NCI-H2107 treated with DMSO at 0.1 percent for 48 hours (cell line): ENCODE measurements around the gene SAMD4B.
A peak's percentile ranks its signal among the peaks of the same experiment; 100 is the strongest.

Experiments used
- DNase-seq: peaks from one replicate; lab custom pipeline; 2025; ENCODE audit not compliant: unreplicated experiment; lab: John Stamatoyannopoulos, UW

The SAMD4B gene

DNA sequence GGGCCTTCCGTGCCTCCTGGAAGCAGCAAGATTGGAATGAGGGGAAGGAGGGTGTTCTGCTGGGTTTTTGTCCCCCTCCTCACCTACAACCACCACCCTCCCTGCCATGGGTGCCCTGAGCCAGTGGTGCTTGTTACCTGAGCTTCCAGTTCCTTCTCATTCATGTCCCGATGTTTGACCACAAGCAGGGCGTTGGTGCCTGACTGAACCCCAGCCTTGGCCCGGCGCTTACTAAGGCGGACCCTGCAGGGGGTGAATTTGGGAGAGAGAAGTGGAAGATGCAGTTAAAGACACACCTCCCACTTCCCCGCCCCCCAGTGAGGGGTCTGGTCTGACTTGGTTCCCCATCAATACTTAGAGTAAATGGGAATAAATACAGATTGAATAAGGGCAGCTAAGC, 44.3 kb downstream of the SAMD4B start:
- no peak for DNase-seq

DNA sequence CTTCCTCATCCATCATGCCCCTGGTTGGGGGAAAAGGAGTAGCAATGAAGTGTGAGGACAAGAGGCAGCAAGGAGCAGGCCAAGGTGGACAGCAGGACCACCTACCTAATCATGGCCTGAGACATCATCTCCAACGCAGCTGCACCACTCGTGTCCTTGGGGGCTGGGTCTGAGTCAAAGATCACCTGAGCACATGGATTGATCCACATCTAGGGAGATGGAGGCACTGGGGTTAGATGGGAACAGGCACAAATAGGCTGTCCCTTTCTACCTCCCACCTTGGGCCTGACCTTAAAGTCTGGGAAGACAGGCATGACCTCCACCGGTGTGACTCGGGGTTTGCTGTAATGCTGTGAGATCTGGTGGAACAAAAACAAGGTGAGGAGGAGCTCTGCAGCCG, 46.4 kb downstream of the SAMD4B start:
- no peak for DNase-seq

DNA sequence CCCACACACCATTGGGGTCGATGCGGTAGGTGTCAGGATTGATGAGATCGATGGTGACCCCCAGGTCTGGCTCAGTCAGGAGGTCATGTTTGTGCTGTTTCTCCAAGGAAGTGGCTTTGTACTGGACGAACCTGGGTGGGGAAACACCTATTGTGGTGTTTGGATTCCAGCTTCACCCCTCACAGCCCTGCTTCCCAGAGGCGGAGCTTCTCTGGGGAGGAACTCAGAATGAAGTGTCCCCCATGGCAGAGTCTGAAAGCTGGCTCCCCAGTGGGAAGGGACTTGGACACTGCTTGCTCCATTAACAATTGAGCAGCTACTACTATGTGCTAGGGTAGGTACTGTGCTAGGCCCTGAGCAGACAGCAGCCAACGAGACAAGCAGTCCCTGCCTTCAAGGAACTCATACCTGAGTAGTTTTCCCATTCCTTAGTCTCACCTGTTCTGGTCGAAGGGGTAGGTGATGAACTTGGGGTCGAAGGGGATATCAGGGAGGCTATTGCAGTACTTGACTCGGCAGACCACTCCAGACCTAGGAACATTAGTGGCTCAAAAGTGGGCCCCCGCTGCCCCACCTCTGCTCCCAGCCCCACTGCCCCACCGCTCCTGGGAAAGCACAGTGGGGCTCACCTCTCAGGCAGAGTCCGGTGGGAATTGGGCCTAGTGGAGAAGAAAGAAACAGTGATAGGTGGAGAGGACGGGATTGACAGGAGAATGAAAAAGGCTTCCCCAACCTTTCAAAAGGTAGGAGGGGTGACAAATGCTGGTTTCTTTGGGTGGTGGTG, 47.6 kb downstream of the SAMD4B start:
- no peak for DNase-seq

DNA sequence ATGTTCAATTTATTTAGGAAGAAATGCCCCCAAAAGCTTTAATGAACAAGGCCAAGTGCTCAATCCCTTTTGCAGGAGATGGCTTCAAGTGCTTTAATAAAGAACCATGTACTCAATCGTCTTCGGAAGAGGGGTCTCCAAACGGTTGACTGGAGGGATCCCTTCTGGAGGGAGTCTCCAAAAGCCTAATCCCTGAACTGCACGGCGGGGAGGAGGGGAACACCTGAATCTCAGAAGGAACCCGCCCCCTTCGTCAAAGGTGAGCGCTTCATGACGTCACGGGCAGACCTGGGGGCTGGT, 48.2 kb downstream of the SAMD4B start:
- no peak for DNase-seq

DNA sequence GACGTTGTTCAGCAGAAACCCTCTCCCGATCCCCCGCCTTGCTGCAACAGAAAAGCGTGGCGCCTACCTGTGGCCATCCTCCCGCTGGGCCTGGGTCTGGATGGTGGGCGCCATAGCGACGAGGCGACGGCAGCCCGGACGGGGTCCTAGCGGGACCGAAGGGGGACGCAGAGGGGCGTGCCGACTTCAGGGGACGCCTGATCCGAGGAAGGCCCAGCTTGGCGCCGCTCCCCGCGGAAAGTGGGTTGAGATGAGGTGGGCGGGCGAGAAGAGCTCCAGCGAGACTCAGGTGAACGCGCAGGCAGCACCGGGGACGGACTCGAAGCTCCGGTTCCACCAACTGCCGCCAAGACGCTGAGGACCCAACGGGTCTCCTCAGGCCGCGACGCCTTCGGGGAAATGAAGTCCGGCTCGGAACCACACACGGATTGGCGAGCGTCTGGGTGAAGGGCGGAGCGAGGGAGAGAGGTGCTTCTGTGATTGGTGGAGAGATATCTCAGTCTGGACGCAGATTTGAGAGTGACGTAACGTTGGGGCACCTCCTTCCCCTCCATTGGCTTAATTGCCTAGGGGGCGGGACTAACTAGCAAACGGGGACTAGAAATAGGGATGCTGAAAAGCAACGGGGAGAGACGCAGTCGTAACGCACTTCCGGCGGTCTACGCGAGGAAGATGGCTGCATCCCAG, 48.7 kb downstream of the SAMD4B start, which contains the start of the genes MED29 and PAF1:
MED29 (plus strand) TSS at position 628 of the 687 bp plus-strand sequence; CDS start at position 673, 45 bp downstream.
PAF1 (minus strand) TSS at position 356 of the 687 bp plus-strand sequence; CDS start at position 114, 242 bp downstream.
- peak; percentile 99 for DNase-seq

DNA sequence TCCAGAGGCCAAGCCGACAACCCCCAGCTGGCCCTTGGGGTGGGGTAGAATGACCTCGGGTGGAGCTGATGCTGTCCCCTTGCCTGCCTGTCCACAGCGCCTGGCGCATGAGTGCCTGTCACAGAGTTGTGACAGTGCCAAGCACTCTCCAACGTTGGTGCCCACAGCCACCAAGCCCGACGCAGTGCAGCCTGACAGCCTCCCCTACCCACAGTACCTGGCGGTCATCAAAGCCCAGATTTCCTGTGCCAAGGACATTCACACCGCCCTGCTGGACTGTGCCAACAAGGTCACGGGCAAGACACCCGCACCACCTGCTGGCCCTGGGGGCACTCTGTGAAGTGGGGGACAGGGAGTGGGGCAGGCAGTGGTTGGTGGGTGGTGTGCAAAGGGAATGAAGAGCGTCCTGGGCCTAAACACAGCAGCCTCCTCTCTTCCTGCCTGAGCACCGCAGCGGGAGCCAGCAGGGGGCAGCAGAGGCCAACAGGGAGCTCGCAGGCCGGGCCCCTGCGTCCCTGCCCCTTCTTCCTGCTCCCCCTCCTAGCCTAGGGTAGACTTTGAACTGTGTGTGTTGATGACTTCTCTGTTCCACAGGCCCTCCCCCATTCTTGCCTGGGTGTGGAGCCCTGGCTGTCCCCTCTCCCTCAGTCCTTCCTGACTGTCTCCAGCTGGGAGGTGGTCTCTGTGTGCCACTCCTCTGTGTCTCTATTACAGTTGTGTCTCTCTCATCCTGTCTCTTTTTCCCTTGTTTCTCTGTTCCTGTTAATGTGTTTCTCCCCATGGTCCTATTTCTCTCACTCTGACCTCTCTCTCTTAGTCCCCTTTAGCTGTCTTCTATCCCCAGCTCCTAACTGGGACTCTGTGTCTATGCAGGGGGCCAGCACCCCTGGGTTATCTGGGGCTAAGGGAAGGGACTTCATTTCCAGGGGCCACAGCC, 55.4 kb downstream of the SAMD4B start:
- DNase-seq, result peak; percentile 22

DNA sequence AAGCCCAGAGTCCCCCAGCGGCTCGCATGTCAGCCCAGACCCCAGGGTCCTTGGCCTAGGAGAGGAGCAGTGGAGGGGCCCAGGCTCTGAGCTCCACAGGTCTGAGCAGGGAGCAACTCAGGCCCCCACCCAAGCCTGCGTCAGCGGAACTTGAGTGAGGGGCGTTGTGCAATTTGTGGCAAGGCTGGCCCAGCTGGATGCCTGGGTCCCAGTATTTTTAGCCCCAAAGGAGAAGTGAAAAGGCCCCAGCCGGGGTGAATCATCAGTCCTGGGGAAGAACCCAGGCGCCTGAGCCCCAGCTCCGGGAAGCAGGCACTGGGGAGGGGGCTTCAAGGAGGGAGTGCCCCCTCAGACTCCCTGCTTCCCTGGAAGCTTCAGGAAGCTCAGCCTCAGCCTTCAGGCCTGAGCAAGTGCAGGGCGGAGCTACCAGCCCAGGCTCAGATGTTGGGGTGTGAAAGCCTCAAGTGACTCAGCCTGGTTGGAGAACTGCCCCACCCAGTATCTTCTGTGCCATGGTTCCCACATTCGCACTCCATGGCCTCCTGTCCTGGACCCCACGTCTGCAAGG, 56.2 kb downstream of the SAMD4B start:
- DNase-seq, result no peak

DNA sequence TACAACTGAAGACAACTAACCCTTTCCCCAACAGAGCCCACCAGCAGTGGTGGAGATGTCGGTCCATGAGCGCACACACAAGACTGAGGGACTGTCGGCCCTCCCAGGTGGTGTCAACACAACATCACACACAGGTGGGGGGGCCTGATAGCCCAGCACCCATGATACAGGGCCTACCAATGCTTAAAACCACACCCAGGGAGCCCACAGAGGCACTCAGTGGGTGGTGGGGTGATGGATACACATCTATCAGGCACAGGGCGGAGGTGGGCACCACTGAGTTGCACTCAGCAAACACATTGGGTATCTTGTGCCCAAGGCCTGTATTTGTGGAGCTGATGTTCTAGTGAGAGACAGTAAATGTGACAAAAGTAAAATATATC, 57.4 kb downstream of the SAMD4B start:
- no peak for DNase-seq

DNA sequence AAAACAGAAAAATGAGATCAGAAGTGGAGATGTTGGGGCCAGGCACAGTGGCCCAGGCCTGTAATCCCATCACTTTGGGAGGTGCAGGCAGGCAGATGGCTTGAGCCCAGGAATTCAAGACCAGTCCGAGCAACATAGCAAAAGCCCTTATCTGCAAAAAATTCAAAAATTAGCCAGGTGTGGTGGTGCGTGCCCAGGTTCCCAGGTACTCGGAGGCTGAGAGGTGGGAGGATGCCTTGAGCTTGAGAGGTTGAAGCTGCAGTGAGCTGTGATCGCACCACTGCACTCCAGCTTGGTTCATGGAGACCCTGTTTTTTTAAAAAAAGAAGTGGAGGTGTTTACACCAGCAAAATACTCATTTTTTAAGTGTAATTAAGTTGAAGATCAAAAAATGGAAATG, 57.8 kb downstream of the SAMD4B start:
- no peak for DNase-seq

DNA sequence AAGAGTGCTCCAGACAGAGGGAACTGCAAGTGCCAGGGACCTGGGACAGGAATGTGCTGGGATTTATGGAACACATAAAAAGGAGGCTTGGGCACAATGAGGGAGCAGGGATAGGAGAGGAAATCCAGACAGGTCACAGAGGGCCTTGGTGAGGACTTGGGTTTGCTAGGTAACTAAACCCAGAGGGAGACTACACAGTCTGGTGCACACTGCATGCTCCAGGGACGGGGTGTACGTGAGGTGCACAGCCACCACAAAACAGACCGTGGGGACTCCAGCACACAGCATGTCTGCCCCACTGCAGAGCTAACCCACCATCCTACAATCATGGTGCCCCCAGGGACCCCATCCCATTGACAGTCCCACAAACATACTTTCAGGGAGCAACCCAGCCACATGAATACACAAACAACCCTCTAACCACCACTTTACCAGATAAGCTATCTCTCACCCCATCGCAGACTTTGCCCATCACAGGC, 58.9 kb downstream of the SAMD4B start:
- no peak for DNase-seq

DNA sequence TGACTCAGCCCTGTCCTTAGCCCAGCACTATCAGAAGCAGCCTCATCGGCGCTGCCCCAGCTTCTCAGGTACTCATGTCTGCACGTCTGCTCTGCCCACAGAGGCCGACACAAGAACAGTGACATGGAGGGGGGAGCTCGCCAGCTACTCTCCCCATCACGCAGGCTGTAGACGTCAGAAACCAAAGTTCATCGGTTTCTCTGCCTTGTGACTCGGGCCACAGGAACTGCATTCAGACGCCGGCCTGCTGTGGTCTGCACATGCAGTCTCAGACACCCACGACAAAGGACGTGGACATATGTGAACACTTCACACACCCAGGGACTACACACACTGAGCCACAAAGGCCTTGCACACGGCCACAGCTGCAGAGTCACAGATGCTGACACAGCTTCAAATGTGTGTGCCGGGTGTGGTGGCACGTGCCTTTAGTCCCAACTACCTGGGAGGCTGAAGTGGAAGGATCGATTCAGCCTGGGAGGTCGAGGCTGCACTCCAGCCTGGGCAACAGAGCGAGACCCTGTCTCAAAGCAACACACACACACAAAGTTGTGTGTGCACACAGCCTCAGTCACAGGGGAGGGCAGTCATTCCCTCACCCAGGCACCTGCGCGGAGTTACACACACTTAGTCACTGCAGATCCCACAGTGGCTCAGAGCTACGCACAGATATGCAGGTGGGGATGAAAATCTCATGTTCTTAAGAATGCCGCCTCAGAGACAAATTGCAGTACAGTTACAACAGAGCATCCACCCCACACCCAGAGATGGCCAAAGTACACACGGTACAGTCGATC, 59.5 kb downstream of the SAMD4B start:
- no peak for DNase-seq

DNA sequence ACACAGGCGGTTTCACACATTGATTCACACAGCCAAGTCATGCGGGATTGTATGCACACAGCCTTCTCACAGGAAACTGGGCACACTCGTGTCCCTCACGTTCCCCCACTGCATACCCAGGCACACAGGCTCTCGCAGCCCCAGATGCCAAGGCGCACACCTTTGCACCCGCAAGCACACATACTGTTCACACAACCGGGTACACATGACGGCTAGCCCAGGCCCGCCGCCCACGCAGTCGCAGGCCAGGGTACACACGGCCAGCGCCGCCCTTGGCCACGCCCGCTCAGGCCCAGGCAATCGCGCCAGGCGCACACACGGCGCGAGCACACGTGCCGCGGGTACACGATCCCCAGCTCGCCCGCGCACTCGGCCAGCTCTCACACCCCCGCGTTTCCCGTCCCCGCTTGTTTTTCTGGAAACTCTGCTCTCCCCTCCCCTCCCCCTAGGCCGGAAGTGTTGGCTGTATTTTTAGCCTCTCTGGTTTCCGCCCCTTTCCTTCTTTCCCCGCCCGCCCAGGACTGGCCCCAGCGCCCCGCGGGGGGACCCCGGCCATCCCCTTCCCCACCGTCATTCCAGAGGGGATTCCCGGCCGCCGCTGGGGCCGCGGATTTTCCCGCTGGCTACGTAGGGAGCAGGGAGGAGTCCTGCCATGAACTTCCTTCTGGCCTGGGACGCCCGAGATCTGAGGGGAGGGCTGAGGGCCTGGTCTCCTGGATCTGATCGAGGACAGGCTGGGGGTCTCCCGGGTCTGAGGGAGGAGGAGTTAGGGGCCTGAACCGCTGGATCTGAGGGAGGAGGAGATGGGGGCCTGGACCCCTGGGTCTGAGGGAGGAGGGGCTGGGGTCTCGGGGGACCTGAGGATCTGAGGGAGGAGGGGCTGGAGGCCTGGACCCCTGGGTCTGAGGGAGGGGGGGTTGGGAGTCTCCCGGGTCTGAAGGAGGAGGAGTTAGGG, 60.4 kb downstream of the SAMD4B start:
- no peak for DNase-seq

DNA sequence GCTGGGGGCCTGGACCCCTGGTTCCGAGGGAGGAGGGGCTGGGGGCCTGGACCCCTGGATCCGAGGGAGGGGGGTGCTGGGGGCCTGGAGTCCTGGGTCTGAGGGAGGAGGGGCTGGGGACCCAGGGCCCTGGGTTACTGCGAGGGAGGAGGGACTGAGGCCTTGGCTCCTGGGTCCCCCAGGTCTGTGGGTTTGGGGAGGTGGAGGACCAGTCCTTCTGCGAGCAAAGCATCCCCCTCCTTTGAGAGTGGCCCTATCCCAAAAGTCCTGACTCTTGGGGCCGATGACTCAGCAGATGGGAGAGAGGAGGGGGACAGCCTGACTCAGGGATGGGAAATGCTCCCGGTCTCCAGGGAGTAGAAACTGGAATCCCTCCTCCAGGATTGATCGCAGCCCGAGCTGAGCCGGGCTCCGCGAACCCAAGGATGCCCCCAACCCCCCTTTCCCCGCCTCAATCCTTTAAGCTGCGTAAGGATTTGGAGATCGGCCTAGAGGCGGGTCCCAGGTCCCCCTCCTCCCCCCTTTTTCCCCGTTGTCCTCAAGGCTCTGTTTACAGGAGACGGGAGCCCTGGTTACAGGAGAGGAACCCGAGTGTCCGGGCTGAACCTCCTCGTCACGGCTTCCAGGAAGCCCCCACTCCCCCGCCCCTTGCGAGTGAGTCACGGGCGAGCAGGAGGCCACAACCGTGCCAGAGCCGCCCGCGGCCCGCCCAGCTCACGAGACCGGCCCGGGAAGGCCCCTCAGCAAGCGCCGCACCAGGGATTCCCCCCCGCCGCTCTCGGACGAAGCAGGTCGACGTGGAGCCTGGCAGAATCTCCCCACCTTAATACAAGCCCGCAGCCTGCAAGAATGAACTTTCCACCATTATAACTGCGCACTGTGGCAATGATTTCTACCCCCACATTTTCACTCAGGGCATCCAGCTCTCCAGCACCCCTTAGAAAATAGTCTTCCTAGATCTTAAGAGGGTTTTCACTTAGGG, 61.4 kb downstream of the SAMD4B start:
- peak; percentile 43 for DNase-seq

DNA sequence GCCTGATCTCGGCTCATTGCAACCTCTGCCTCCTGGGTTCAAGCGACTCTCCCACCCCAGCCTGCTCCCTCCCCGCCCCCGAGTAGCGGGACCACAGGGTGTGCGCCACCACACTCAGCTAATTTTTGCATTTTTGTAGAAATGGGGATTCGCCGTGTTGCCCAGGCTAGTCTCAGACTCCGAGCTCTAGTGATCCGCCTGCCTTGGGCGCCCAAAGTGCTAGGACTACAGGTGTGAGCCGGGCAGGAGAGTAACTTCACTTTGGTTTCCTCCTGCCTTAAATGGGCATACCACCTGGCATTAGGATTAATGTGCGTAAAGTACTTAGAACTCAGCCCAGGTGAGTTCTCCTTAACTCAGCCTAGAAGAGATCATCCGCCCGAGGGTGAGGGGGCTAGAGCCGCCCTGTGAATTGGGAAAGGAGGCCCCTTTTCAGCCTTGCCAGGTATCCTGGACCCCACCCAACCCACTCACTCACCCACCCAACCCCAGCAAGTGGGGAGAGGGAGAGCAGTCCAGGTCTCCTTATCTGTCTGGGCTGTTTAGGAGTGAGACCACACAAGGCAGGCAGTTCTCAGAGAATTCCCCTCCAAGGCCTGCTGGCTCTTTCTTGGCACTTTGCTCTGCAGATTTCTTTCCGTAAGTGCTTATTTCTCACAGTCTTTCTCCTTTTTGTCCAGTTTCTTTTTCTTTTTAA, 63.2 kb downstream of the SAMD4B start:
- no peak for DNase-seq

DNA sequence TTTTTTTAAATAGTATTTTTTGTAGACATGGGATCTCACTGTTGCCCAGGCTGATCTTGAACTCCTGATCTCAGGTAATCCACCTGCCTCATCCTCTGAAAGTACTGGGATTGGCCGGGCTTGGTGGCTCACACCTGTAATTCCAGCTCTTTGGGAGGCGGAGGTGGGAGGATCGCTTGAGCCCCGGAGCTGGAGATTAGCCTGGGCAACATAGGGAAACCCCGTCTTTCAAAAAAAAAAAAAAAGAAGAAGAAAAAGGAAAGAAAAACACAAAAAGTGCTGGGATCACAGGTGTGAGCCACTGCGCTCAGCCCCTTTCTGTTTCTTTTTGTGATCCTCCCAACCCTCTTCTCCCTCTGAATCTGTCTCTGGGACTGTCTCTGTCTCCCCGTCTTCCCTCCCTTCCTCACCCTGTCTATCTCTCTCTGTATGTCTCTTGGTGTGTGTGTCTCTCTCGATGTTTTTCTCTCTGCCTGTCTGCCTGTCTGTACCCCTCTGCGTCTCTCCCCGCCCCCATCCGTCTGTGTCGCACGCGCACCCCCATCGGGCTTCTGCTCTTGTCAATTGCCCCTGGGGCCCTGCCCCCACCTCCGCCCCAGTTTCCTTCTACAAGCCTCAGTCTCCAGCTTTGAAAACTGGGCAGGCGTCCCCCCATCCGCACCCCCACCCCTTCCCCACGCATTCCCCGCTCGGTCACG, 63.9 kb downstream of the SAMD4B start:
- no peak for DNase-seq

DNA sequence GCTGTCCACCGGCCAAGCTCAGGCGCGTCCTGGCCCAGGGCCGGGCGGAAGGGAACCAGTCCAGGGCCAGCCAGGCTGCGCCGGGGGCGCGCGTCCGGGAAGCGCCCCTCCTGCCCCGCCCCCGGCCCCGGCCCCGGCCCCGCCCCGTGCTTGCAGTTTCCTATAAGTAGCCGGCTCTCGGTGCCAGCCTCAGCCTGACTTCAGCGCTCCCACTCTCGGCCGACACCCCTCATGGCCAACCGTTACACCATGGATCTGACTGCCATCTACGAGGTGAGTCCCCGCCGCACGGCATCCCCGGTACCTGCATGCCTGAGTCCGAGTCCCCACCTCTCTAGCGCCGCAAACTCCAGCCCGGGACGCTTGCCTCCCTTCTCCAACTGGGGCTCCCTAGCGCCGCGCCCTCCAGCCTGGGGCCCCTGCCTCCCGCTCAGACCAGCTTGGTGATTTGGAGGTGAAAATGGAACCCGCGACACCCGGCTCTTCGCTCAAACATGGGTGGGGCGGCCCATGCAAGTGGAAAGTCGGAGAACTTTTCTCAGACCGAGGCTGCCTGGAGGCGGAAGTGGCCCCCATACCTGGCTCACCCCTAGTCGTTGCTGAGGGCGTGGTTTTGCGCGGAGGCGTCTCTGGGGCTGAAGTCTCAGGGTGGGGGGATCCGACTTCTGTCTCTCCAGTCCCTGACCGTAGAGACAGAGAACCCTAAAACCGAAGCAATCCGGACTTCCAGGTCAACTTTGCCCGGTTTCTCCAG, 64.6 kb downstream of the SAMD4B start, which contains the start of gene ZFP36:
ZFP36 (plus strand) TSS at position 192 of the 754 bp plus-strand sequence; CDS start at position 250, 58 bp downstream.
- no peak for DNase-seq
